Inferior parietal cortex (tissue), 1 donor: ENCODE results near the gene DCPS.
"Not testable (repeated sequence)": the region's sequence is repeated elsewhere in the genome, so short reads cannot be mapped to it uniquely, and the experiment has no call there.

Source experiments
- DNase-seq: peaks from one replicate; pipeline ENCODE4 v3.0.0-alpha.2; 2016; ENCODE audit errors: extremely low spot score

The DCPS gene

DNA sequence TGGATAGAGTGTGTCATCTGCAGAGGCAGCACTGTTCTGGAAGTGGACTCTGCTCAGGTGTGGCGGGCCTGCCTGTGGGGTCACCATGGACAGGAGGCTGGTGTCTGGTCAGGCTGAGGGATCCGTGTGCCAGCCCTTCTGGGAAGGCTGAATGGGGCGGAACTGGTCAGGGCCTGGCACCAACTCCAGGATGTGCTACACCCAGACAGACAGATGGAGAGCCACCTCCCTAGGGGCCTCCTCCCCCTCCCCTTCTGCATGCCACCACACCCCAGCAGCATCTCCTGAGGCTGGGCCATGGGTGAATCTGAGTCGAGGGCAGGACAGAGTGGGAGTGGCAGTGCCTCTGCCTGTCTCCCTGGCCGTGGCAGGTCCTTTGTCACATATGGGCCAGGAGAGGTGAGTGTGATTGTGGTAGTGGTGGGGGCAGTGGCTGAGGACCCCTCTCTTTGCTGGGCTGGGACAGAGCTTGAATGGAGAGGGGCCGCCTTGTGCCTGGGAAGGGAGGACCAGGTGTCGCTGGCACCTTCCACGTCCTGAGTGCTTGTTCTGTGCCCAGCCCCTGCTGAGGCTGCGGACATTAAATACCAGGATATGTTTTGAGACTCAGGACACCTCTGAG, 80.7 kb downstream of the DCPS start:
- no peak for DNase-seq

- no peak for DNase-seq
These were observed 82.3 kb downstream of the DCPS start for GRCh38 chr11:126385991-126386728.

DNA sequence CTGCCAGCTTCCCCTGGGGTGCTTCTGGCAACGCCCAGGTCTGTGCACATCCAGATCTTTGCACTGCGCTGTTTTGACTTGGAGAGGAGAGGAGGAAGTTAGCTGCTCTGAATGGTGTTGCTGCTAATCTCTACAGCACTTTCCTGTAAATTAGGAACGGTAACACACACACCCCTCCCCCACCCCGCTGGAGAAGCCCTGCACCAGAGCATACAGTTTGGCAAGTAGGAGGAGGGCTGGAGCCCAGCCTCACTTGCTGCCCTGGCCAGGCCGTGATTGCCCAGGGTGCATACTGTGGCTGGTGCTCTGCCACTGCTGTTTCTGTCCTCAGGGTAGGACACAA, 82.8 kb downstream of the DCPS start:
- DNase-seq, result not testable (repeated sequence)

- no peak for DNase-seq
These were observed 84.0 kb downstream of the DCPS start for GRCh38 chr11:126387857-126388256.

- DNase-seq, result no peak
These were observed 86.5 kb downstream of the DCPS start for GRCh38 chr11:126390272-126390867.

GRCh38 chr11:126391286-126391954, 87.6 kb downstream of the DCPS start:
- DNase-seq, result no peak

DNA sequence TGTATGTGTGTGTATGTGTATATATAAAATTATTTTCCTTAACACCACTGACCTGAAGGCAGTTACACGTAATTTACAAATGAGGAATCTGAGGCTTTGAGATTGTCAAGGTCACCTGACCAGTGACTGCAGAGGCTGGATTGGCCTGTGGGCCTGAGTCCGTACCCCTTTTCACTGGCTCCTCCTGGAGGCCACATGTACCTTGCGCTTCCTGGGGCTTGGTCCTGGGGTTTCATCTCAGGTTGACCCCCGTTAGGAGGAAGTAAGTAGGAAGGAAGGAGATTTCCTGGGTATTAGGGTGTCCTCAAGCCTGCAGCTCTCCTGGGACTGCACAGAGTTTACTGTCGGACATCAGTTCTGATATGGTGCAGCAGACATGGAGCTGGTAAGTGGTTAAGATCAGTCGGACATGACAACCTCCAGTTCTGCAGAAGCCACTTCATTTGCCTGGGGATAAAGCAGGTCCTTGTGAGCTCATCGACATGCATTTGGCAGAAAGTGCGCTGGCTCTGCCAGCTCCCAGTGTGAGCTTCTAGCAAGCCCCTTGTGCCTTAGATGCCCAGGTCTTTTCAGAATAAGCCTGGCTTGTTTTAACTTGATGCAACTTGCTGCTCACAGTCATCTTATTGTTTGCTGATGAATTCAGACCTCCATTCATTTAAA, 88.2 kb downstream of the DCPS start:
- peak; percentile 47 for DNase-seq

- no peak for DNase-seq
These were observed 88.8 kb downstream of the DCPS start for GRCh38 chr11:126392633-126393013.

DNA sequence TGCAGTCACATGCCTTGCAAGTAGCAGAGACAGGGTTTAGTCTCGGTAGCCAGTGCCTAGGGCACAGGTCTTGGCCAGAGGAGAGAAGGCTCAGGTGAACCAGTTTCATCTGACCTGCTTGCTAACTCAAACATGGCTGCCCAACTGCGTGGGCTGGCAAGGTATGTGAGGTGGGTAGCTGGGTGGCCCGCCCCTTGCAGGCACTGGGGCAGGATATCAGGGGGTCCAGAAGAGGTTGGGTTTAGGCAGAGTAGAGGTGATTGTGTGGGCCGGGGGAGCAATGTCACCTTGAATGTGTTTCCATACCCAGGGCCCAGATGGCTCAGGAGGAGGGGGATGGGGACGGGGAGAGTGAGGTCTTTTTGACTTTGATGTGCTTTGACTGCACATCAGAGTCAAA, 89.3 kb downstream of the DCPS start:
- no peak for DNase-seq

- no peak for DNase-seq
These were observed 90.2 kb downstream of the DCPS start for GRCh38 chr11:126394036-126394435.

DNA sequence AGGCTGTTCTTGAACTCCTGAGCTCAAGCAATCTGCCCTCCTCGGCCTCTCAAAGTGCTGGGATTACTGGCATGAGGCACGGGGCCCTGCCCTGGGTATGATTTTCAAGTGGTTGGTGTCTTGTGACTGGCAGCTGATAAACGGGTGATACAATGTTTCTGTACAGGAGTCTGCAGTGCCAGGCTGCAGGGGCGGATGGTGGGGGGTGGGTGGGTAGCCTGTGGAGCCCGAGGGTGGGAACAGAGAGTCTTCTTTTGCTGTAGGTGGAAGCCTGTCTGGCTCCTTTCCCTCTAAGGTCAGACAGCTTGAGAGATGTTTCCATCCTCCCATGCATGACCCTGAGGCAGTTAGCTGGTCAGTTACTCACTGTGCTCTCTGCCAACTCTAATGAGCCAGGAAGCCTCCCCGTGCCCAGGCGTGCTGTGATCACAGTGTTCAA, 90.8 kb downstream of the DCPS start:
- DNase-seq, result not testable (repeated sequence)
